ENCODE data around the gene HEBP1. TPM values are rescaled to one million over a fixed set of nuclear protein-coding genes. Genes with fewer than 3 reads are reported as not detected.
A peak's percentile ranks its signal among the peaks of the same experiment; 100 is the strongest.

The HEBP1 gene, protein sequence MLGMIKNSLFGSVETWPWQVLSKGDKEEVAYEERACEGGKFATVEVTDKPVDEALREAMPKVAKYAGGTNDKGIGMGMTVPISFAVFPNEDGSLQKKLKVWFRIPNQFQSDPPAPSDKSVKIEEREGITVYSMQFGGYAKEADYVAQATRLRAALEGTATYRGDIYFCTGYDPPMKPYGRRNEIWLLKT
- 83.3 TPM for total RNA-seq (ENCODE audit: unreplicated experiment)
- long read RNA-seq, transcript HEBP1-201 (4 exons, 1,173 nt), result major isoform, 83 of 88 reads
- long read RNA-seq, partial matches to known transcripts, result 2 of 88 reads
- long read RNA-seq, other reads (novel, unspliced or antisense), result 2 of 88 reads

DNA sequence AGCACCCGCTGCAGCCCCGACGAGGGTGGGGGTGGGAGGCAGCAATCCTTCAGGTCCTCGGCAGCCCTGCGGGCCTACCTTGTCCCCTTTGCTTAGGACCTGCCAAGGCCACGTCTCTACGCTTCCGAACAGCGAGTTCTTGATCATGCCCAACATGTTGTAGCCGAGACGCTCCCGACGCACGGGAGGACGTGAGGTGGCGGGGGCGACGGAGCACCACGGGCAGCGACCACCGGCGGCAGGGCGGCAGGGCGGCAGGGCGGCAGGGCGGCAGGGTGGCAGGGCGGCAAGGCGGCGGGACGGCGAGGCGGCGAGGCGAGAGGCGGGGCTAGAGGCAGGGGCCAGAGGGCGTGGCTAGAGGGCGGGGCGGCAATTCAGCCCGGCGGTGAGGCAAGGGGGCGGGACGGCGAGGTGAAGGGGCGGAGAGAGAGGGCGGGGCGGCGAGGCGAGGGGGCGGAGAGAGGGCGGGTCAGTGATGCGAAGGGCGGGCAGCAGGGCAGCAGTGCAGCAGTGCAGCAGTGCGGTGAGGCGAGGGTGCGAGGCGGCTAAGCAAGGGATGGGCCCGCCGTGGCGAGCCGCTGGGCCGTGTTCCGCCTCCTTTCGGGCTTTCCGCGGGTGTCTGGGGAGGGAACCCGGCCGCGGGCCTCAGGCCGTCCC lies at the start of gene HEBP1:
Gene HEBP1 (minus strand): TSS at position 307 of the 657 bp plus-strand sequence. CDS start 151 bp downstream, at position 156.
- peak; percentile 98 for DNase-seq (ENCODE audit: low spot score)
- Mint-ChIP-seq H3K27me3 (ENCODE audit: unreplicated experiment) (peaks cover 17% of the 10 kb centered on the region), H3K36me3 (ENCODE audit: low read depth, unreplicated experiment) (peaks cover 9% of the 10 kb centered on the region), H3K9me3 (ENCODE audit: unreplicated experiment) (no peaks in the 10 kb centered on the region), H3K27ac (ENCODE audit: unreplicated experiment) (peak within 1 kb of the TSS; percentile 99), H3K4me3 (ENCODE audit: unreplicated experiment) (peak within 1 kb of the TSS; percentile 97), H3K4me1 (ENCODE audit: unreplicated experiment) (peaks cover 43% of the 10 kb centered on the region)
- TF ChIP-seq, protein P1, sequence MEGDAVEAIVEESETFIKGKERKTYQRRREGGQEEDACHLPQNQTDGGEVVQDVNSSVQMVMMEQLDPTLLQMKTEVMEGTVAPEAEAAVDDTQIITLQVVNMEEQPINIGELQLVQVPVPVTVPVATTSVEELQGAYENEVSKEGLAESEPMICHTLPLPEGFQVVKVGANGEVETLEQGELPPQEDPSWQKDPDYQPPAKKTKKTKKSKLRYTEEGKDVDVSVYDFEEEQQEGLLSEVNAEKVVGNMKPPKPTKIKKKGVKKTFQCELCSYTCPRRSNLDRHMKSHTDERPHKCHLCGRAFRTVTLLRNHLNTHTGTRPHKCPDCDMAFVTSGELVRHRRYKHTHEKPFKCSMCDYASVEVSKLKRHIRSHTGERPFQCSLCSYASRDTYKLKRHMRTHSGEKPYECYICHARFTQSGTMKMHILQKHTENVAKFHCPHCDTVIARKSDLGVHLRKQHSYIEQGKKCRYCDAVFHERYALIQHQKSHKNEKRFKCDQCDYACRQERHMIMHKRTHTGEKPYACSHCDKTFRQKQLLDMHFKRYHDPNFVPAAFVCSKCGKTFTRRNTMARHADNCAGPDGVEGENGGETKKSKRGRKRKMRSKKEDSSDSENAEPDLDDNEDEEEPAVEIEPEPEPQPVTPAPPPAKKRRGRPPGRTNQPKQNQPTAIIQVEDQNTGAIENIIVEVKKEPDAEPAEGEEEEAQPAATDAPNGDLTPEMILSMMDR (IDR thresholded peaks at IDR 0.05; ENCODE audit: unreplicated experiment), result no peak

DNA sequence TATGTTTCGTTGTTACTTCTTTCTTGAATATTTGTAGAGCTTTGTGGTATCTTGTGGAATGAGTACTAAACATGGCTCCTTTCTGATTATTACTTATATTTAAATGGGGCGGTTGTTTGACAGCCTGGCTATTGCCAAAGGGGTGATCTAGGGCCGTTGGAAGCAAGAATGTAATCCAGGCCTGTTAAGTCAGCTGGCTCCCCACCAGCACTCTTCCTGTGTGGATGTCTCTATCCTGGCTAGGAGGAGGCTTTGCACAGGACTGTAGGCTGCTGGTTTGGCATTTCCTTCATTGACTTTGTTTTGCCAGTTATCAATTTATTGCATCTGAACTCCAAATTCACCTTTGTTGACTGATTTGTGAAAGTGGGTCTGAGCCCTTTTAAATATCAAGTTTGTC lies 49.8 kb upstream of the HEBP1 start:
- DNase-seq (ENCODE audit: low spot score), result peak; percentile 15
- no peaks in the 10 kb centered on the region for H3K9me3 Mint-ChIP-seq (ENCODE audit: unreplicated experiment)
- H3K4me1 Mint-ChIP-seq (ENCODE audit: unreplicated experiment), result peaks cover 36% of the 10 kb centered on the region
- peaks cover 6% of the 10 kb centered on the region for H3K36me3 Mint-ChIP-seq (ENCODE audit: low read depth, unreplicated experiment)
- TF ChIP-seq, protein P1 (IDR thresholded peaks at IDR 0.05; ENCODE audit: unreplicated experiment), result no peak
- H3K4me3 Mint-ChIP-seq (ENCODE audit: unreplicated experiment), result no peak overlapping the region
- H3K27me3 Mint-ChIP-seq (ENCODE audit: unreplicated experiment), result peaks cover 2% of the 10 kb centered on the region
- peak overlapping the region; percentile 93 for H3K27ac Mint-ChIP-seq (ENCODE audit: unreplicated experiment)

DNA sequence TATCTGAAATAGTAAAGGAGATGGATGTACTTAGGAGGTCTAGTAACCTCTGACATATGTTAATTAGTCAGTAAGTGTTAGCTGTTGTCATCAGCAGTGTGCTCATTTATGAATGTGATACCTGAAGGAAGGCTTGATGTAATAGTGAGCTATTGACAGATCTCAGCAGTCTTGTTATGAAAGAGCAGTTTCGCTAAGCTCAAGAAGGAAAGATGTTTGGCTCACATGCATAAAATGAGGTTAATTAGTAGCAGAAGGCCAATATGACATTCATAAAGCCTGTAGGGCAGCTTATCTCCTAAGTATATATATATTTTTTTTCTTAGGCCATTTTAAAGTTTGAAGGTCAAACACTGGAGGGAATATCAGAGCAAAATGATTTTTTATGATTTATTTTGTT lies 46.9 kb upstream of the HEBP1 start:
- Mint-ChIP-seq H3K4me1 (ENCODE audit: unreplicated experiment) (peaks cover 34% of the 10 kb centered on the region), H3K27ac (ENCODE audit: unreplicated experiment) (no peak overlapping the region), H3K36me3 (ENCODE audit: low read depth, unreplicated experiment) (no peaks in the 10 kb centered on the region), H3K27me3 (ENCODE audit: unreplicated experiment) (peaks cover 2% of the 10 kb centered on the region), H3K4me3 (ENCODE audit: unreplicated experiment) (no peak overlapping the region), H3K9me3 (ENCODE audit: unreplicated experiment) (no peaks in the 10 kb centered on the region)
- no peak for DNase-seq (ENCODE audit: low spot score)
- TF ChIP-seq, protein P1 (IDR thresholded peaks at IDR 0.05; ENCODE audit: unreplicated experiment), result no peak

DNA sequence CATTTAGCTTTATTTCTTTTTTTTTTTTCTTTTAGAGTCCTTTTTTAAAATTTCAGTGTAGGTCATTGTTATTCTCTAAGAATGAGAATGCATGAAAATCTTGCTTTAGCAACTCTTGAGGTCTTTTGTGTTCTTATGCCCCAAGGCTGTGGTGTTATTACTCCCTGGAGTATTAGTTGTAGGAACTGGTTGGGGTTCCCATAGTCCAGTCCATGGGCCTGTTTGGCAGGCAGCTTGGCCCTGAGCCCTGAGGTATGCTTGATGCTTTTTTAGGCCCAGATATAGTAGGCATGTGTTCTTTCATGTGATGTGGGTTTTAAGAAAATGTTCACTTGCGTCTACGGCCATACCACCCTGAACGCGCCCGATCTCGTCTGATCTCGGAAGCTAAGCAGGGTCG lies 45.8 kb upstream of the HEBP1 start:
- H3K4me1 Mint-ChIP-seq (ENCODE audit: unreplicated experiment), result peaks cover 29% of the 10 kb centered on the region
- peak overlapping the region; percentile 94 for H3K4me3 Mint-ChIP-seq (ENCODE audit: unreplicated experiment)
- peaks cover 4% of the 10 kb centered on the region for H3K27me3 Mint-ChIP-seq (ENCODE audit: unreplicated experiment)
- peak overlapping the region; percentile 26 for H3K27ac Mint-ChIP-seq (ENCODE audit: unreplicated experiment)
- TF ChIP-seq, protein P1 (IDR thresholded peaks at IDR 0.05; ENCODE audit: unreplicated experiment), result no peak
- no peak for DNase-seq (ENCODE audit: low spot score)
- H3K36me3 Mint-ChIP-seq (ENCODE audit: low read depth, unreplicated experiment), result no peaks in the 10 kb centered on the region
- no peaks in the 10 kb centered on the region for H3K9me3 Mint-ChIP-seq (ENCODE audit: unreplicated experiment)

DNA sequence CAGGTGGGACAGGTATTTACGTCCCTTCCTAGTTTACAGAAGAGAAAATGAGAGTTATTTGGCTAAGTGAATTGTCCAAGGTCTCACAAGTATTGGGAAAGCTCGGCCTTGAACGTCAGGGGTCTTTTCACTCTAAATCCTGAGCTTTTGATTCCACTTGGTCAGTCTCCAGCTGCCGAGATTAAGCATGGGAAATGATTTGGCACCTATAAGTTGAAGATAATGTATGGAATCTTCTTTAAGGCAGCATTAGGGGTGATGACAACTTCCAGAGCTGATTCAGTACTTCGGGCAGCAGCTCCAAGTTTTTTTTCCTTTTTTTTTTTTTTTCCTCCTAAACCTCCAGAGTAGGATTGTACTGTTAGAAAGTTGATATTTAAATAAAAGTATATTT lies 44.8 kb upstream of the HEBP1 start:
- peaks cover 22% of the 10 kb centered on the region for H3K4me1 Mint-ChIP-seq (ENCODE audit: unreplicated experiment)
- H3K9me3 Mint-ChIP-seq (ENCODE audit: unreplicated experiment), result no peaks in the 10 kb centered on the region
- no peak overlapping the region for H3K27ac Mint-ChIP-seq (ENCODE audit: unreplicated experiment)
- TF ChIP-seq, protein P1 (IDR thresholded peaks at IDR 0.05; ENCODE audit: unreplicated experiment), result no peak
- DNase-seq (ENCODE audit: low spot score), result no peak
- peak overlapping the region; percentile 94 for H3K4me3 Mint-ChIP-seq (ENCODE audit: unreplicated experiment)
- H3K36me3 Mint-ChIP-seq (ENCODE audit: low read depth, unreplicated experiment), result no peaks in the 10 kb centered on the region
- peaks cover 3% of the 10 kb centered on the region for H3K27me3 Mint-ChIP-seq (ENCODE audit: unreplicated experiment)

Measured in endothelial cell (in vitro differentiated cells).